Left hindlimb (tissue), 1 donor: Measurements from ENCODE around the gene EDAR.

Experiments
- DNase-seq: peaks from one replicate; pipeline ENCODE4 v3.0.0-alpha.2; 2018

EDAR gene

DNA sequence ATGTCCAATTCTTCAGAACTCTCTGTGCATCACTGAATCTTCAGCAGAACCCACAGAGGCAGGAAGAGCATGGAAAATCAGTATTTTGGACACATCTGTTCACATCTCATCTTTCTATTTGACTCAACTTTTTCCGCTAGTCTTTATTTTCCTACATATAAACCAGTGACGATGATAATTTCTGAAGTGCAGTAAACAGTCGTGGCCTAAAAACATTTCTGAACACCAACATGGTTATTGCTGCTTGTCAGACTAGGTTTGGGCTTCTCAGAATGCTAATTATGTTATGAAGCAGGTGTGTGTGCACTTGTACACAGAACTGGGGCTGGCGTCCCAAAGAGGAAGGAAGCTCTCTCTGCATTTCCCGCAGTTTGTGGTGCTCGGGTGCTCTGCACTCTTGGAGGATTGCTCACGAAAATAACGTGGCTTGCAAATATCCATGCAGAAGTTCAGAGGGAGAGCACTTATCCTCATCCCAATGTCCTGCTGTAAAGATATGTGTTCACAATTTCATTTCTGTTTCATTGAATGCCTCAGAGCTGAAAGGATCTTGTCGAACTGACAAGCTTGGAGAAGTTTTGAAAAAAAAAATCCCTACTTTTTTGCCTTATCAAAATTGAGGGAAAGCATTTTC is 50.8 kb downstream of the EDAR start:
- DNase-seq = no peak

DNA sequence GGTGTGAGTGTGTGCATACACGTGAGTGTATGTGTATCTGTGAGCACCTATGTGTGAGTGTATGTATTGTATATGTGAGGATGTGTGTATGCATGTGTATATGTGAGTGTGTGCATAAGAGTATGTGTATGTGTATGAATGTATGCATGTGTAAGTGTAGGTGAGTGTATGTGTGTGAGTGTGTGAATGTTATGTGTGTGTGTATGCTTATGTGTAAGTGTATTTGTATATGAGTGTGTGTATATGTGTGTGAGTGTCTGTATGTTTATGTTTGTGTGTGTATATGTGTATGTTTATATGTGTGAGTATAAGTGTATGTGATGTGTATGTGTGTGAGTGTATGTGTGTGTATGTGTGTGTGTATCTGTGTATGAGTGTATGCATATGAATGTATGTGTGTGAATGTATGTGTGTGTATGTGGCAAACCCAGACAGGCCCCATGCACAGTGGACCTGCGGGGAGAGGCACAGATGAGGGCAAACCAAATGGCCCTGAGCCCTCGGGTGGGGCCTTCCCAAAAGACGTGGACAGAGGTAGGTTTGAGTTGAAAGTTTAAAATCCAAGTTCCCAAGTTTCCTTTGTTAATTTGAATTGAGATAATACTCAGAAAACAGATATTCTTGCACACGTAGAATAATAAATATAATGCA is 51.5 kb downstream of the EDAR start:
- no peak for DNase-seq

DNA sequence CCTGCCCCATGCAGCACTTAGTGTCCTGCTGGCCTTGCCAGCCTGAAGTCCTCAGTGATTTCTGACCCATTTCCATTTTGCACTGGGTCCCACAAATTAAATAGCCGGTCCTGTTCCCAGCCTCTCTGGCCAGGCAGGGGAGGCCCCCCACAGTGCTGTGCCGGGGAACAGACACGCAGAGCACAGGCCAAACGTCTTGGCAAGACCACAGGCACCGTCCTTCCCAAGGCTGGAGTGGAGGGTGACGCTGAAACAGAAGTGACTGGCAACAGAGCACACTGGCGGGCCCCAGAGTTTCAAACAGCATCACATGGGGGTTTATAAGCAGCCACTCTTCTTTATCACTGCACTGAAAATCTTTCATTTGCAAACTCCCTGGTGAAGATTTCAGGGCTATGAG is 52.2 kb downstream of the EDAR start:
- no peak for DNase-seq

DNA sequence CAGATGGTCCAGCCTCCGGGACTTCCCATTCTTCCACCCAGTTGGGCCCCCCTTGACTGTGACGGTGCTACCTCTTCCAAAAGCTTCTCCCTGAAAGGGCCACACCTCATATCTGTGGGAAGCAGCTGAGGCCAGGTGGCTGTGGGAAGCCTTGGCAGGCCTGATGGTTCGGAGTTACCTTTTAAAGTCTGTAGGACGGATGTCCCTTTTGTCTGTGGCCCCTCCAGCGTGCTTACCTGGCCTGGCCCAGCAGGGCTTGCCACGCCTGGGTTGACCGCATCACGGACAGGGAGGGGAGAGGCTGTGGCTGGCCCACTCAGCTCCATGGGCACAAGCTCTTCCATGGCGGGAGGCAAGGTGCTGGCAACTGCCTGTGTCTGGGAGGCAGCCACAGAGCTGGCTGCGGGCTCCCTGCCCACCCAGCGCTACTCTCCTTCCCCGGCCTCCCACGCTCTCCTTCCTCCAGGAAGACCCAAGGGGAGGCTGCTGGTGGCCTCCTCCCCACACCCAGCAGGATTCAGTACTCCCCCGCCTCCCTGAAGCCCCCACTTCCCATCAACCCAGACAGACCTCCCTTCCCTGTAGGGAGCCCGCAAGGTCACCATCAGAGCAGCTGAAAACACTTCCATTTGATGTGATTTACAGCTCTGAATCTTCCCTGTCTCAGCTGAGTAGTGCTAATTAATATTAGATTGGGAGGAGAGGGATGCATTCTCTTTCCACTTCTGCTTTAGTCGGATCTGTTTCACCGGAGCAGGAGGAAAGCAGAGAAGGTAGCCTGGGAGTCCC is 52.8 kb downstream of the EDAR start:
- no peak for DNase-seq

DNA sequence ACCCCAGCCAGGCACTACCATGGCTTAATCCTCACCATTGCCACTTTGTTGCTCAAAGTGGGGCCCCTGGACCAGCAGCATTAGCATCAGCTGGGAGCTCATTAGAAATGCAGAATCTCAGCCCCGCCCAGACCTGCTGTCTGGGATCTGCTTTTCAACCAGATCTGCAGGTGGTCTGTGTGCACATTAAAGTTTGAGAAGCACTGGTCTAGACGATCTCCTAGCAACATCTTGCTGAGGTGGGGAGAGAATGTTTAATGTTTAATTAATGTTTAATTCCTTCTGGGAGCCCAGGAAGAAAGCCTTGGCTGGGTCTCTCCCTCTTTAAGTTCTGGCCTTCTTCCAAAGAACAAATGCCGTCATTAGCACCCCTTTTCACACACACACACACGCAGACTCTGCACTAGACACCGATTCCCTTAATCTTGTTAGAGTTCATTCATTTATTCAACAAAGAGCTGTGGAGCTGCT is 53.7 kb downstream of the EDAR start:
- no peak for DNase-seq

DNA sequence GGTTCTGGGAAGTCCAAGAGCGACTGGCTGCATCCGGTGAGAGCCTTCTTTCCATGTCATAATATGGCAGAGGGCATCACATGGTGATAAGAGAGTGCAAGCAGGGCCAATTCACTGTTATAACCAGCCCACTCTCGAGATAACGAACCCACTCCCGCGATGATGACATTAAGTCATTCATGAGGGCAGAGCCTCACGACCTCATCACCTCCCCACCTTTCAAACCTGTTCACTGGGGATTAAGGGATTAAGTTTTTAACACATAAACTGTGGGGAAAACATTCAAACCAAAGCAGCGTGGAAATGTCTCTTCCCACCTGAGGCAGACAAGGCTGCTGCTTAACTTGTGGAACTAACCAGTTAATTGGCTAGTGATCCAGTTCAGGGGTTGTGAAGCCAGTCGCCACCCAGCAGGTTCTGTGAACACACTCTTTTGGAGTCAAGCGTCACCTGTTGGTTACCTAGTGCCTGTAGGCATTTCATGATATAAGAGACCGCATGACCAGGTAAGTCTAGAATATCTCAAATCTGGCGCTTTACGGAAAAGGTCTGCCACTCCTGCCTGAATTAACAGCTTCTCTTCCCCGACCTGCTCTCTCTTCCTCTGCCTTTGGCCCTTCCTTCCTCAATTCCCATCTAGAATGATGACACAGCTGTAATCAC is 54.3 kb downstream of the EDAR start:
- DNase-seq = no peak

DNA sequence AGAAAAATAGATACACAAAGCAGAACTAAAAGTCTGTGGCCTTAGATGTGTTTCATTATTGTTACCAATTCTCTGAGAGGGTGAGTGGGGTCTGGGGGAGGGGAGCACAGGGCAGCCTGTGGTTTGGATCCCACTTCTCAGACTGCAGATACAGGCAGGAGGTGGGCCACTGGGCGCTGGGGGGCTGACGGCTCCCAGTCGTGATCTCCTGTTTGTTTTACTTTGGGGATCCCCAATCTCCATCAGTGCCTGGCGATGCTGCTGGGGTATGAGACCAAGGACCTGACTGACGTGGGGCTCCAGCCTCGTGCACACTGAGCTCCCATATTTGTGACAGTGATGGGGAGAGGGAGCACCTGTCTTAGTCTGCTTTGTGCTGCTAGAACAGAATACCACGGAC is 54.9 kb downstream of the EDAR start:
- no peak for DNase-seq

DNA sequence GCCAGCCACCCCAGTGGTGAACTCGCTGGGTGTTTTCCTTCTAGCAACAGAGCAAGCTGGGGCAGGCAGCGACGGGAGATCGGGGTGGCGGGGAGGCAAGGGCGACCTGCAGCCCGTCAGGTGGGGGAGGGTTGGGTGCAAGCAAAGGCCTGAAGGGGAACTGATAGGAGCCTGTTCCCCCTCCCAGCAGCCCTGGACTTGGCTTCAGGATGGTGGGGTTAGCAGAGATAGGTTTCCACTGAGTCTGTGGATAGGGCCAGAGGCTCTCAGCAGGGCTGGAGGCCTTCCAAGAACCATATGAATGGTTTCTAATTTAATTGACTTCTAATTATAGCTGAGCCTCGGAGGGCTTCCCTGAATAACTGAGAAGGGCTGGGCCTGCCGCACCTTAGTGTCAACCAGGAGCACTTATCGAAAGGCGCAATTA is 55.3 kb downstream of the EDAR start:
- no peak for DNase-seq

DNA sequence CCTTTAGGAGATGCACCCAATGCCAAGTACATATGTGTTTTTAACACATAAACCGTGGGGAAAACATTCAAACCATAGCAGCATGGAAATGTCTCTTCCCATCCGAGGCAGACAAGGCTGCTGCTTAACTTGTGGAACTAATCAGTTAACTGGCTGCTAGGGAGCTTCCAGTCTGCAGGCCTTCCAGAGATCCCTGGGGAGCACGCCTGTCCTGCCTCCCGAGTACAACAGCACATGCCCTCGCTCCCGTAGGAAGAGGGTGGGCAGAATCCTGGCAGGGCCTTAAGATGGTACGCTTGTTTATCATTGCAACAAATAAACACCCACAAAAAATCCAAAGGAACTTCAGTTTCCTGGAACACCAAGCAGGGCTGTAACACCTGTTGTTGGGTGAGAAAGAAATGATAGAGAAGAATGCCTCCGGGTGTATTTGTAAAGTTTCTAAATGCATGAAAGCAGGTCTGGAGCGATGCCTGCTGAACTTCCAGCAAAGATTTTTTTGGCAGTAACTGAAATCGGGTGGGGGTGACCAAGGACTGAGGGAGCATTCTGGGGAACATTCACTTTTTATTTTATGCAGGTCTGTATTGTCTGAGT is 56.2 kb downstream of the EDAR start:
- DNase-seq = no peak

DNA sequence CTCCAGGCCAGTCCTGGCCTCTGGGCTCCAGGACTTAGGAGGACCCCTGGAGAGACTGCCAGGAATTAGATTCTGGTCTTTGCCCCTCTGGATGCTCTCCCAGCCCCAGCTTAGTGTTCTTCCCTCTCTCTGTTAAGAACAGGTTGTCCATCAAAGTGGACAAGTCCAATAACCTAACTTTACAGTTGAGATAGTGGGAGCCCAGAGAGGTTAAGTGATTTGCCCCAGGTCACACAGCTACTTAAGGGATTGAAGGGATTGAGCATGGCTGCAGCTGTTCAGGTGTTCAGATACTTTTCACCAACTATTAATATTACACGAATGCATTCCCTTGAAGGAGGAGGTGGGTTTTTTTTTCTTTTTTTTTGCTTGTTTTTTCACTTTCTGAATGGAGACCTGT is 57.6 kb downstream of the EDAR start:
- no peak for DNase-seq

DNA sequence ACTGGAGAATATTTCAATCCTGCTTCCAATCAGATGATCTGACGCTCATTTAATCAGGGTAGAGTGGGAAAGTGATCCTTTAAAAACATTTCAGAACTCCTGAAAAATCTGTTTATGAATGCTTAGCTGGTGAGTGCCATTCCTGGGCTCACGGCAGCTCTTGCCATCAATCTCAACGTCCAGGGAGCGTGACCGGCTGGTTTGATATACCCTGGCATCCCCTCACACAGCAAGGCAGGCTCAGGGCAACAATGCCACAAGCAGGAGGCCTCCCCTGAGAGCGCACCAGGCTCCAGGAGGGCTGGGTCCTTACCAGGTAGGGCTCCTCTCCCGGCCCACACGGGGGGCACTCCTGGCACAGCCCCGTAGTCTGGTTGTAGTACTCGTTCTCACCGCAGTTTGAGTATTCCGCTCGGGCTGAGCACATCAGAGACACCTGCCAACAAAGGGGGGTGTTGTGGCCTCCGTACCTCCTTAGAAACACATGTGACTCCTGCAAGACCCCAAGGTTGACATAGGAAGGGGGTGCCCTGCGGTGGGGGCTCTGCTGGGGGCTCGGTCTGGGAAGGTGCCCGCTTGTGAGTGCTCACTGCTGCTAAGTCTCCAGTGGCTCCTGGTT is 59.1 kb downstream of the EDAR start:
- no peak for DNase-seq

DNA sequence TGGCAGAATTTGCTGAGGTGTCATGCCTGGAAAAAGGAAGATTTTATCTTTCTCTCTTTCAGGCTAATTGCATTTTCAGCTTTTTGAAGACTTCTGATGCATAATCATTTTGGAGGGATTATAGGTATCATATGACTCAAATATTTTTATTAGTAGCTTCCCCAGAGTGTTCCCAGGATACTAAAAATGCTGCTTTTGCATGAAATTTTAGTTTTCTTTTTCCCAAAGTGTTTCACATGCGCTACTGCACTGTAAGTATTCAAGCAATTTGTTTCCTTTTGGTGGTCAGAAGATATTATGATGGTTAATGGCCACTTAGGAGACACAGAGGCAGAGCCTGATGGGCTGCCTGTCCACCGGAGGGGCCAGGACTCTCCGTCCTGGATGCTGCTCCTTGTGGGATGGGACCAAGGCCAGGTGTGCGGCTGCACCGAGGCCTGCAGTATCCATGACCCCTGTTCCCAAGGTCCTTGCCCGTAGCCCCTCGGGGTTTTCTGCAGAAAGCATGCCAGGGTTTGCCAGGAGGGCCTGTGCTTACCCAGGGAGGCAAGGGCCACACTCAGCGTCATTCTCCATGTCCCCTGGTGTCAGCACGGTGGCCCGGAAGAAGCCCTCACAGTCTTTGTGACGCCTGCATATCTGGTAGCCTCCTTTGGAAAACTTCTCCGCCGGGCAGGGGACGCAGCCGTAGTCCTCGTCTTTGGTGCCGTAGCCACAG is 60.2 kb downstream of the EDAR start:
- DNase-seq = no peak

DNA sequence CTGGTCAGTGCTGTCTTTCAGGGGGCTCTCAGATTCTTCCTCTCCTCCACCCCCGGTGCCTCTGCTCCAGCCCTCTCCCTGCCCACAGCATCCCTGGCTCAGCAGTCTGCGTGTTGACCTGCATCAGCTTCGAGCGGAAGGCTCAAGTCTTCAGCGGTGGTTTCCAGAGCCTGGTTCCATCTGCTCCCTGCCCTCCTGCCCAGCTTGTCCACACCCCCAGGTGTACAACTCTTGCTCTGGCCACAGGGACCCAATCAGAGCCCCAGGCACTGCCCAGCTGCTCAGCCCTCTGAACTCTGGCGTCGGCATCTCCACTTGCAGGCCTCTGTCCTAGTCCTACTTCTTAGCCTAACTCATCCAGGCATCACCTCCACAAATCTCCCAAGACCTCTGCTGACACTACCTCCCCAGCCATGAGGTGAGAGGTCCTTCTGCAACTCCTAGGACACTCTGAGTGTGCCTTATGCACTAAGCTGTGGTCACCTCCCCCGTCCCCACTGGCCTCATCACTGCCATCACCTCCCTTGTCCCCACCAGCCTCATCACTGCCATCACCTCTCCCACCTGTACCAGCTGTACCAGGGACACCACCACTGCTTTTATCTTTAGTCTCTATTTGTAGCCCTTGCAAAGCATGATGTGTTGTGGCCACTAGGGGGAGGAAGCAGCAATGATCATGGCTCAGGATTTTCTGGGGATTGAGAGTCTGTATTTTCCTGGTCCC is 60.9 kb downstream of the EDAR start:
- no peak for DNase-seq

DNA sequence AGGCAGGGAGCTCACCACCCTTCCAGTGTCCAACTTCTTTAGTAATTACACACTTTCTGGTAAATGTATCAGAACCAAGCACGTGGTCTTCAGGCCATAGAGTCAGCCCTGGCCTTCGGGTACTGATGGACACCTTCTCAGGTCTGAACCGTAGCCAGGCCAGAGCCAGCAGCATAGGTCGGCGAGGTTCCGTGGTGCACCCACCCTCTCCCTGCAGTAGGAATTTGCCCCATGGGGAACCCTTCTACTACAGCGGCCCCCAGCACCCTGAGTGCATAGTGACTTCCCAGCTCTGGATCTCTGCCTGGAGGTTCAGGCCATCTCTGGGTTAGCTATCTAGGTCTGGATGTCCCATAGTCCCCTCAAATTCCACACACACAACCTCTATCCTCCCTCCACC is 61.6 kb downstream of the EDAR start:
- no peak for DNase-seq

DNA sequence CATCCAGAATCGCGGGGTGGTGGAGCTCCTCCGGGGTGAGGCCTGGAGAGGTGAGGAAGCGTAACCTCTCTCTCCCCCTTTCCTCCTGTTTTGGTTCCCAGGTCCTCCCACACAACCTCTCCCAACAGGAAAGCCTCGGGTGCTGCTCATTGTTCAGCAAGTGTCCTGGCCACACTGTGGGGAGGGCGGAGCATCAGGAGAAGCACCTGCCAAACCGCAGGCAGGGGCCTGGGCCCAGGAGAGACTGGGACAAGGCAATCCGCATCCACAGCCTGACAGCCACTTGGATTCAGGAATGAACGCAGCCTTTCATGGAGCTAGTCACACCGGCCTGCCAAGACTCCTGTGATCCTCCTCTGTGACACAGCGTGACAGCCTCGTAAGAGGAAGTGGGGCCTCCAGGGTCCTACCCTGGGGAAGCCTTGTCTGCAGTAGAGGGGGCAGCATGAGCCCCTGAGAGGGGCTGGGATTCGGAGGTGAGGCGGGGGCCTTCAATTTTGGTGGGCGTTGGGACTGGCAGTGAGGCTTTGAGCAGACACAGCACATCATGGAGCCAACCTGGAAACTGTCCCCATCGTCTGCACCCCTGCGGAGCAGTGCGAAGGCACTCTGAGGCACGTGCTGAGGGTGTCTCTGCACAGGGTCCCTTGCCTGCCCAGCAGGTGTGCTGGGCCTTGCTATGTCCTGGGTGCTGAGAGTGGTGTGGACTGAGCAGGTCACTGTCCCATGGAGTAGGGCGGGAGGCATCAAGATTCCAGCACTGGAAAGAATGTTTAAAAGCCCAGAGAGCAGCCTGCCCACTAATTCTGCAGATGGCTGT is 62.2 kb downstream of the EDAR start:
- DNase-seq = no peak

DNA sequence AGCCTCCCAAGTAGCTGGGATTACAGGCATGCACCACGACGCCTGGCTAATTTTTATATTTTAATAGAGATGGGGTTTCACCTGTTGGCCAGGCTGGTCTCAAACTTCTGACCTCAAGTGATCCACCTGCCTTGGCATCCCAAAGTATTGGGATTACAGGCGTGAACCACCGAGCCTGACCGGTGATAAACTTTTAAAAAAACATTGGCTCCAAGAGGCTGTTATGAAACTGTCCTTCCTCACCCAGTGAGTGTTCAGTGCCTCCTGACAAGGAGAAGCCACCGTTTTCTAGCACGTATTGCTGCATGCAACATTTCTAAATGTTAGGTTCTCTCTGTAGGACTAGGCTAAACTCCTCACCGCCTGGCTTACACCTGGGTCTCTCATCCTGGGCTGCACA is 63.3 kb downstream of the EDAR start:
- no peak for DNase-seq

DNA sequence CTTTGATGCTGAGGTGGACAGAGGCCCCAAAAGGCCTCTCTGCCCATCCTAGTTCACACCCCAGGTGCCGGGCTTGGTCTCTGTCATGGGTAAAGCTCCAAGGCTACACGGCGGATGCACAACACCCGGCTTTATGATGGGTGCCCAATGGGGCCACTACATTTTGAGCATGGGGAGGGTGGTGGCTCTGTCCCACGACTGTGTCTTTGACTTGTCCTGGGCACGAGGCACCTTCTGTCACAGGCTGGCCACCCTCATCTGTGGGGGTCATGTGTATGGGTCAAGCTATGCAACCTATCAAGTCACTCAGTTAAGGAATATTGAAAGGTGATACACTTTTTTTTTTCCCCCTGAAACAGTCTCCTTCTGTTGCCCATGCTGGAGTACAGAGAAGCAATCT is 63.7 kb downstream of the EDAR start:
- DNase-seq = no peak

DNA sequence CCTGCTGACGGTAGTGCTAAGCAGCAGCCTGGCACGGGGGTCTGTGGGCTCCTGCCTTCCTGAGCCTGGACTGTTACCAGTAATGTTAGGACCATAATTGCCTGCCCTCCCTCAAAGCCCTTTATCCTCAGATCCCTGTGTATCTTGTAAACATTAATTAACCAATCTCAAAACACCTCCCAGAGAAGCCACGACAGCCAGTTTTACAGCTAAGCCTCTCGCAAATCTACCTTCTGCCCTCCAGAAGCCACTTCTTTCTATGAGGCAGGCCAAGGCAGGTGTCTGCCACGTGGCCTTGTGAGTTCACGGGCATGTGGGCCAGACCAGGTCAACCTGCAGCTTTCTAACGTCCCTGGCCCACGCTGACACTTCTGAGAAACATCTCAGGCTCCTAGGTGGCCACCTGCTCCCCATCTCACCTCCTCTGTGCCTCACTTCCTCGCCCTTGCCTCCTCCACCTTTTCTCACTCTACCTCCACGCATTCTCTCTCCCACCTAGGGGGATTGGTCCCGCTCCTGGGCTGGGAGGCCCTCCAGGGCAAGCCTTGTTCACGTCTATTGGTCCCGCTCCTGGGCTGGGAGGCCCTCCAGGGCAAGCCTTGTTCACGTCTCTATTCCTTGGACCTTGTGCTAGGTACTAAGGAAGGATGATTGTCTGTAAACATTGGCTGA is 64.3 kb downstream of the EDAR start:
- no peak for DNase-seq

DNA sequence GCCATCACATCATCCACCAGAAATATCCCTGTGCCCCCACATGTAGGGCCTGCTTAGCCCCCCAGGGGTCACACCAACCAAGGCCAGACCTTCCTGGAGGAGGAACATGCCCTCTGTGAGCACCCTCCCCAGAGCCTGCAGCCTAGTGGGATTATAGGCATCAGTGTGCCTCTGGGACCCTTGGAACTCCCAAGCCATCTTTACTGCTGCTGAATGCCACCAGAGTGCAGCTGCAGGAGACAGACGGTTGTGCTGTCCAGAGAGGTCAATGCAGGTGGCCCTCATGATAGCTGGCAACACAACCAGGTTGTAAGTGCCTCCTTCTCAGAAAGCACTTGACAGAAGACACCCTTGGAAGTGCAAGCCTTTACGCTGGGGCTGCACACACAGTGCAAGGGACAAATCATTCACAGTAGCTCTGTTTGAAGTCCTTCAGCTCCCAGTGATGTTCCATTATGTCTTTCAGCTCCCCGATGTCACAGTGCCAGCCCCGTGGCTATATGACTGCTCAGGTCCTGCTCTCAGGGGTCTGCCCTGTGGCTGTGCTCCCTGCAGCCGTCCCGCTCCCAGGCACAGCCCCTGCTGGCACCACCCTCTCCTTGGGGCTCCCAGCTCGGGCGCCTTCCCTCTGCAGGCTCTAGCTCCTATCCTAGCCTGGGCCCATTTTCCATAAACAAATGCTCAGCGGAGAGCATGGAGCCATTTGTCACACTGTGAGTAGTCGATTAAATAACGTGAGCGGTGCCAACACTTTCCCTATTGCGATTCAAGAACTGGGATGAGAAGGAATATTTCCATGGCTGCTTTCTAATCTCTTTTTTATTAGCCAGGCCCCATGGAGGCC is 65.1 kb downstream of the EDAR start:
- DNase-seq = no peak
